ENCODE data around the gene KRTAP1-5.

GRCh38 chr17:40980117-40980516 lies 46.9 kb downstream of the KRTAP1-5 start:
- TF ChIP-seq POLR2AphosphoS5 (IDR thresholded peaks at IDR 0.05; ENCODE audit: insufficient read depth, low read depth, low read length) (no peak), CTCF (IDR thresholded peaks at IDR 0.05; ENCODE audit: extremely low read depth in 1 of 2, insufficient read depth in 1 of 2, low read depth in 1 of 2, low read length in 2 of 2) (no peak), EZH2 (IDR thresholded peaks at IDR 0.05; ENCODE audit: borderline replicate concordance, low read depth, low read length, severe bottlenecking) (no peak), POLR2A (IDR thresholded peaks at IDR 0.05; ENCODE audit: low read depth, low read length) (no peak), GATA2 (IDR thresholded peaks at IDR 0.05; ENCODE audit: insufficient read depth, insufficient read length, low read depth, low read length) (no peak), MYC (IDR thresholded peaks at IDR 0.05; ENCODE audit: low read depth, low read length) (no peak)

Measured in endothelial cell of umbilical vein (primary cell).